GM18499 (cell line): ENCODE measurements around the gene SPTAN1.
"Not testable (repeated sequence)": the region's sequence is repeated elsewhere in the genome, so short reads cannot be mapped to it uniquely, and the experiment has no call there.

Experiments used
- ATAC-seq: cut with Tn5 transposase; IDR thresholded peaks from one replicate; pipeline ENCODE4 v1.9.1; 2021; ENCODE audit warnings: moderate number of reproducible peaks; ENCODE audit not compliant: insufficient read depth, unreplicated experiment

Gene SPTAN1

GRCh38 chr9:128552153-128552743 lies at the start of gene SPTAN1:
SPTAN1 (plus strand) TSS chr9:128552587; CDS start chr9:128566741, 14,154 bp downstream.
- peak; percentile 39 for ATAC-seq

GRCh38 chr9:128503415-128503825 lies 49.0 kb upstream of the SPTAN1 start:
- ATAC-seq = not testable (repeated sequence)

- no peak for ATAC-seq
These were observed 48.5 kb upstream of the SPTAN1 start for GRCh38 chr9:128503870-128504269.

GRCh38 chr9:128504485-128505413 lies 47.6 kb upstream of the SPTAN1 start, which contains the start of gene GLE1:
GLE1 (plus strand) TSS chr9:128504719; CDS start chr9:128504806, 87 bp downstream.
- no peak for ATAC-seq

- no peak for ATAC-seq
These were observed 47.0 kb upstream of the SPTAN1 start for GRCh38 chr9:128505414-128505765.

GRCh38 chr9:128505906-128506305 lies 46.5 kb upstream of the SPTAN1 start:
- not testable (repeated sequence) for ATAC-seq

GRCh38 chr9:128512820-128513219 lies 39.6 kb upstream of the SPTAN1 start:
- no peak for ATAC-seq

GRCh38 chr9:128521956-128522355 lies 30.4 kb upstream of the SPTAN1 start:
- no peak for ATAC-seq

- ATAC-seq = no peak
These were observed 29.0 kb upstream of the SPTAN1 start for GRCh38 chr9:128523199-128523925.

GRCh38 chr9:128526720-128527119 lies 25.7 kb upstream of the SPTAN1 start:
- ATAC-seq = no peak

GRCh38 chr9:128528445-128529160 lies 23.8 kb upstream of the SPTAN1 start:
- no peak for ATAC-seq

- no peak for ATAC-seq
These were observed 23.2 kb upstream of the SPTAN1 start for GRCh38 chr9:128529191-128529590.

- no peak for ATAC-seq
These were observed 19.8 kb upstream of the SPTAN1 start for GRCh38 chr9:128532581-128532980.

- no peak for ATAC-seq
These were observed 11.6 kb upstream of the SPTAN1 start for GRCh38 chr9:128540634-128541360.

- no peak for ATAC-seq
These were observed 5.9 kb upstream of the SPTAN1 start for GRCh38 chr9:128546504-128546903.

- no peak for ATAC-seq
These were observed 3.5 kb upstream of the SPTAN1 start for GRCh38 chr9:128548876-128549275.

GRCh38 chr9:128550226-128550625 lies 2.2 kb upstream of the SPTAN1 start:
- ATAC-seq = no peak

- no peak for ATAC-seq
These were observed 1.4 kb upstream of the SPTAN1 start for GRCh38 chr9:128550770-128551656.
